Loucy (cell line): ENCODE results near the gene KRTAP10-9.

Experiments
- EZH2phosphoT487 ChIP-seq: fragments of 200-600 bp; IDR thresholded peaks from 2 replicates; pipeline ENCODE4 v1.6.1; 2018; ENCODE audit warnings: antibody characterized with exemption, mild to moderate bottlenecking, moderate library complexity, borderline replicate concordance
- TF ChIP-seq, protein P1 (sequence below): fragments of 200-600 bp; sonication (generic); conservative IDR thresholded peaks from 2 replicates; pipeline ENCODE4 v1.5.1; 2014; ENCODE audit warnings: mild to moderate bottlenecking, antibody characterized with exemption, low read length

GRCh38 chr21:44582055-44582454, 44.8 kb upstream of the KRTAP10-9 start:
- TF ChIP-seq, protein P1, sequence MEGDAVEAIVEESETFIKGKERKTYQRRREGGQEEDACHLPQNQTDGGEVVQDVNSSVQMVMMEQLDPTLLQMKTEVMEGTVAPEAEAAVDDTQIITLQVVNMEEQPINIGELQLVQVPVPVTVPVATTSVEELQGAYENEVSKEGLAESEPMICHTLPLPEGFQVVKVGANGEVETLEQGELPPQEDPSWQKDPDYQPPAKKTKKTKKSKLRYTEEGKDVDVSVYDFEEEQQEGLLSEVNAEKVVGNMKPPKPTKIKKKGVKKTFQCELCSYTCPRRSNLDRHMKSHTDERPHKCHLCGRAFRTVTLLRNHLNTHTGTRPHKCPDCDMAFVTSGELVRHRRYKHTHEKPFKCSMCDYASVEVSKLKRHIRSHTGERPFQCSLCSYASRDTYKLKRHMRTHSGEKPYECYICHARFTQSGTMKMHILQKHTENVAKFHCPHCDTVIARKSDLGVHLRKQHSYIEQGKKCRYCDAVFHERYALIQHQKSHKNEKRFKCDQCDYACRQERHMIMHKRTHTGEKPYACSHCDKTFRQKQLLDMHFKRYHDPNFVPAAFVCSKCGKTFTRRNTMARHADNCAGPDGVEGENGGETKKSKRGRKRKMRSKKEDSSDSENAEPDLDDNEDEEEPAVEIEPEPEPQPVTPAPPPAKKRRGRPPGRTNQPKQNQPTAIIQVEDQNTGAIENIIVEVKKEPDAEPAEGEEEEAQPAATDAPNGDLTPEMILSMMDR = no peak
- TF ChIP-seq EZH2phosphoT487 = no peak
